AG04449 (cell line): ENCODE measurements around the gene GSTA1.
"Not testable (repeated sequence)": the region's sequence is repeated elsewhere in the genome, so short reads cannot be mapped to it uniquely, and the experiment has no call there.

Source experiments
- CTCF ChIA-PET: fragments of 350-600 bp; formaldehyde crosslinking; extraction: SDS; loops from one replicate; lab custom pipeline; 2021; ENCODE audit warnings: antibody characterized with exemption; lab: Yijun Ruan, JAX
- POLR2A ChIA-PET: fragments of 400-600, 350-600 bp; formaldehyde crosslinking; extraction: SDS; loops from one replicate; lab custom pipeline; 2020; ENCODE audit warnings: antibody characterized with exemption, inconsistent platforms; lab: Yijun Ruan, JAX
- DNase-seq: peaks from one replicate; pipeline ENCODE4 v3.0.0-alpha.2; 2010; ENCODE audit warnings: low read depth, low spot score
- H3K4me3 ChIP-seq: 2 replicates; pipeline ENCODE4 v1.5.1; 2011; ENCODE audit warnings: low read depth, mild to moderate bottlenecking, control low read depth, low read length
- TF ChIP-seq, protein P1 (sequence below): IDR thresholded peaks from one replicate; pipeline ENCODE4 v1.5.1; 2011; ENCODE audit warnings: mild to moderate bottlenecking, moderate library complexity, low read length, control low read depth, inconsistent platforms; ENCODE audit not compliant: insufficient read depth; ENCODE audit errors: missing control alignments

GSTA1 gene

GRCh38 chr6:52786249-52786956 lies 17.2 kb downstream of the GSTA1 start:
- no peak overlapping the region for H3K4me3 ChIP-seq
- CTCF ChIA-PET, result no interaction called here
- TF ChIP-seq, protein P1, sequence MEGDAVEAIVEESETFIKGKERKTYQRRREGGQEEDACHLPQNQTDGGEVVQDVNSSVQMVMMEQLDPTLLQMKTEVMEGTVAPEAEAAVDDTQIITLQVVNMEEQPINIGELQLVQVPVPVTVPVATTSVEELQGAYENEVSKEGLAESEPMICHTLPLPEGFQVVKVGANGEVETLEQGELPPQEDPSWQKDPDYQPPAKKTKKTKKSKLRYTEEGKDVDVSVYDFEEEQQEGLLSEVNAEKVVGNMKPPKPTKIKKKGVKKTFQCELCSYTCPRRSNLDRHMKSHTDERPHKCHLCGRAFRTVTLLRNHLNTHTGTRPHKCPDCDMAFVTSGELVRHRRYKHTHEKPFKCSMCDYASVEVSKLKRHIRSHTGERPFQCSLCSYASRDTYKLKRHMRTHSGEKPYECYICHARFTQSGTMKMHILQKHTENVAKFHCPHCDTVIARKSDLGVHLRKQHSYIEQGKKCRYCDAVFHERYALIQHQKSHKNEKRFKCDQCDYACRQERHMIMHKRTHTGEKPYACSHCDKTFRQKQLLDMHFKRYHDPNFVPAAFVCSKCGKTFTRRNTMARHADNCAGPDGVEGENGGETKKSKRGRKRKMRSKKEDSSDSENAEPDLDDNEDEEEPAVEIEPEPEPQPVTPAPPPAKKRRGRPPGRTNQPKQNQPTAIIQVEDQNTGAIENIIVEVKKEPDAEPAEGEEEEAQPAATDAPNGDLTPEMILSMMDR, result no peak
- POLR2A ChIA-PET, result no interaction called here
- no peak for DNase-seq

GRCh38 chr6:52782696-52783274 lies 20.8 kb downstream of the GSTA1 start:
- CTCF ChIA-PET, result interaction anchor here (0.7 kb wide), 1 partner anchor 319 kb away, joined by 3 read pairs; no protein-coding TSS in a partner anchor
- POLR2A ChIA-PET, DNase-seq, H3K4me3 ChIP-seq: not testable (repeated sequence)

- H3K4me3 ChIP-seq, DNase-seq, CTCF ChIA-PET, POLR2A ChIA-PET: not testable (repeated sequence)
Measured at GRCh38 chr6:52782209-52782608, 21.4 kb downstream of the GSTA1 start.

- no peak overlapping the region for H3K4me3 ChIP-seq
- no peak for DNase-seq
- TF ChIP-seq, protein P1, result no peak
- POLR2A ChIA-PET, result no interaction called here
- CTCF ChIA-PET, result no interaction called here
Measured at GRCh38 chr6:52779237-52779636, 24.4 kb downstream of the GSTA1 start.

- DNase-seq, H3K4me3 ChIP-seq, POLR2A ChIA-PET, CTCF ChIA-PET: not testable (repeated sequence)
Measured at GRCh38 chr6:52776711-52777351, 26.8 kb downstream of the GSTA1 start.

DNA sequence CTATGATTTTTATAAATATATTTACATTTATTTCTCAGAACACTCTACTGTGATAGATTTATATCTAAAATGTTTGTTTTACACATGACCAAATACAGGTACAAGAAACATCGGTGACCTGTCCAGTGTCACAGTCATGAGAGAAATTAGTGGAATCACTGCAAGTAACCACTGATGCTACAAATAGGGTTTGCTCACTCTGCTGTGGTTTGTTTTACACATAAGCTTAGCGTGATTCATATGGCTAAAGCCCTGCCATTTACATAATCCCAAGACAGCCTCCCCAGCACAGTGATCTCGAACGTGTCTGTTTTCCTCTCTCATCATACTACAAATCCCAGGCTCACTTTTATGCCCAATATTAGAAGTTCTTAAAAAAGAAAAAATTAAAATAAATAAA lies 34.2 kb downstream of the GSTA1 start:
- H3K4me3 ChIP-seq, CTCF ChIA-PET, POLR2A ChIA-PET, DNase-seq: not testable (repeated sequence)

GRCh38 chr6:52767658-52768057 lies 36.0 kb downstream of the GSTA1 start:
- DNase-seq, H3K4me3 ChIP-seq, POLR2A ChIA-PET, CTCF ChIA-PET: not testable (repeated sequence)

DNA sequence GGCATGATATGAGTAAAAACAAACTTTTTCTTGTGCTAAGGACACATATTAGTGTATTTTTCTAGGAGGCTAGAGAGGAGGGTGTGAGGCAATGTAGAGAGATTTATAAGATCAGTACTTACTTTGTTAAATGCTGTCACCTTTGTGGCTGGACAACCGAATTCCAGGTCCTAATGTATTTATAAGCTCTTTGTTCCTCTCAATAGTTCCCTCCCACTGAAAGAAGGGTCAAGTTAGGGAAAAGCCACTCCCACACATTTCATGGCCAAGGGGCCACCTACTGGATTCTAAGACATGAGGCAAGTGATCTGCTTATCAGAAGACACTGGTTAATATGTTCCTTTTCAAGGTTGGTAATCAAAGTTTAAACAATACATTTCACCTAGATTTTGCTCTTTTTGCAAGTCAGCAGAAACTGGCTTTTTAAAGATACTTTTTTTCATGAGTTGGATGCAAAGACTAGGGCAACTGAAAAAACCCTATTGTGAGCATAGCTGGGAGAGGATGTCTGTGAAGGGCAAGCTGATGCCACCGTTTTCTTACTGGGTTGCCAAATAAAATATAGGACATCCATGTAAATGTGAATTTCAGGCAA lies 40.2 kb downstream of the GSTA1 start, which contains the start of gene GSTA2:
Gene GSTA2 (minus strand): TSS at position 154 of the 595 bp plus-strand sequence. CDS start 5,528 bp downstream, outside the sequence.
- DNase-seq, CTCF ChIA-PET, POLR2A ChIA-PET, H3K4me3 ChIP-seq: not testable (repeated sequence)

- DNase-seq, POLR2A ChIA-PET, CTCF ChIA-PET, H3K4me3 ChIP-seq: not testable (repeated sequence)
Measured at GRCh38 chr6:52761673-52762491, 41.7 kb downstream of the GSTA1 start.
